Measurements from ENCODE around the gene TIPRL.
A peak's percentile ranks its signal among the peaks of the same experiment; 100 is the strongest.
"Not testable (repeated sequence)": the region's sequence is repeated elsewhere in the genome, so short reads cannot be mapped to it uniquely, and the experiment has no call there.

The TIPRL gene

DNA sequence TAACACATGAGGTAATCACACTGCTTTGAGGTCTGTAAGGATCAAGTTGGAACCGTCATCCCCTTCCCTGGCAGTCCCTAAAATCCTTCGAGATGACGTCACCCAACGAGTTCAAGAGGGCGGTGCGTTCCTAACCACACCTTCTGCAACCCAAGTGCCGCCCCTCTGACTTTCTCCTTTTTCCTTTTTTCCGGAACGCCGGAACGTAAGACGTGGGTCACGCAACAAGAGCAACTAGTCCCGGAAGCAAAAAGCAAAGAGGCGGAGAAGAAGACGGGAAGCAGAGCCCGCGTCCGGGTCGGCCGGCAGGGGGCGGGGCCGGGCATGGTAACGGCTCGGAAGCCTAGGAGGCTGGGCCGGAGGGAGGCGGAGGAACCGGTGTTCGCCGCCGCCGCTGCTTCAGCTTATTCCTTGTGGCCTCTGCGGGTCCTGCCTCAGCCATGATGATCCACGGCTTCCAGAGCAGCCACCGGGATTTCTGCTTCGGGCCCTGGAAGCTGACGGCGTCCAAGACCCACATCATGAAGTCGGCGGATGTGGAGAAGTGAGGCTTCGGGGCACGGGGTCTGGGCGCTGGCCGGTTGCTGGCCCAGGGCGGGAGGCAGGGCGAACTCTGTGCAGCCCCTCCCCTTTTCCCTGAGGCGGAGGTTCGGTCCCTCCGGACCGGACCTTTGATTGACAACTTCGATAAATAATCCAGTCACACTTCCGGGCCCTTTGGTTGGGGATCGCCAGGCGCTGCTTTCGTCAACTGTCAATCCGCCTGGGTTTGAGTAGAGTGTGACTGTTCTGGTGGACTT is at the start of gene TIPRL:
TSS of gene TIPRL (plus strand) at position 325 of the 800 bp plus-strand sequence. CDS start at position 441, 116 bp downstream.
- peak; percentile 28 for FAIRE-seq

DNA sequence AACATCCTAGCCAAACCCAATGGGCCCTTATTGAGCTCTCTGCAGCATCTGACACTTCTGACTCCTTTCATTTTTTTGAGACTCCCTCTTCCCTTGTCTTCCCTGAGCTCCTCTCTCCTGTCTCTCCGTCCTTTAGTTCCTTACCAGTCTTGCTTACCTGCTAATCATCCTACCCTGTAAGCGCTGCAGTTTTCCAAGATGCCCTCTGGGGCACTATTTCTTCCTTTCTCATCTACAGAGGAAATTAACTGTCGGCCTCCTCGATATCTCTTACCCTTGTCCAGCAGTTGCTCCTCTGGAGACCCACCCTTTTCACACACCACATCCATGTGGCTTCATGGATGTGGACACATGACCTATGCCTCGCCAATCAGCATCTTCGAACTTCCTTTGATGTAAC is 48.8 kb upstream of the TIPRL start:
- FAIRE-seq, result no peak

- FAIRE-seq, result no peak
These were observed 44.6 kb upstream of the TIPRL start for GRCh38 chr1:168134132-168134531.

- FAIRE-seq, result no peak
These were observed 44.1 kb upstream of the TIPRL start for GRCh38 chr1:168134642-168135041.

- FAIRE-seq, result no peak
These were observed 43.4 kb upstream of the TIPRL start for GRCh38 chr1:168135116-168135920.

- FAIRE-seq, result no peak
These were observed 42.6 kb upstream of the TIPRL start for GRCh38 chr1:168135921-168136708.

DNA sequence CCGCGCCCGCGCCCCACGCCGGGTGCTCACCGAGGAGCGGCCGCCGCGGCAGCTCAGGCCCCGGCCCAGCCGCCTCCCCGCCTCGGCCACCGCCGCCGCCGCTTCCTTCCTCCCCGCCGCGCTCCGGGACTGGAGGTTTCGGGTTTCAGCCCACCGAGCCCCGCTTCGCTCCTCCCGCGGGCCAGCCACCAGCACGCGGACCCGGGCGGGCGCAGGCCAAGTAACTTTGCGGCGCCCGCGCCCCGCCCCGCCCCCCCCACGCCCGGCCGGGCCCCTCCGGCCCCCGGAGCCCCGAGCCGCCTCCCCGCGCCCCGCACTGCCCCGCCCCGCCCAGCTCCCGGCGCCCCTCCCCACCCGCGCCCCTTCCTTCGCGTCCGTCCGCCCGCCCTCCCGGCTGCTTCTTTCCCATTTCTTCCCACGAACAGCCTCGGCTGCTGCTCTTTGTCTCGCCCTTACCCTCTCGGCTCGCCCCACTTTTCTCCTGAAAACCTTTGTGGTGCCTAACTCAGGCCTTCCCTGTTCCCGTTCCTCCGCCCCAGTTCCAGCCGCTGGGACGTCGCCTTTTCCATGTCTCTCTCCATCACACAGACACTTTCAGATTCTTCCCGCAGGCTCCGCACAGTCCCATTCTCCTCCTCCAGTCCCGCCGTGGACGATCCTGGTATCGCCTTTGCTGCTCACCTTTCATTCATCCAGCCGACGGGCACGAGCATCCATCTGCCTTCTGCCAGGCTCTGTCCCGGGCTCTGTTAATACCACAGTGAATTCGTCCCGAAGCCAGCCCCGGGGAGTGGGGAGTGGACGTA is 41.9 kb upstream of the TIPRL start, which contains the start of gene GPR161:
TSS of gene GPR161 (minus strand) at position 222 of the 806 bp plus-strand sequence. CDS start 32,080 bp downstream, outside the sequence.
- FAIRE-seq, result no peak

DNA sequence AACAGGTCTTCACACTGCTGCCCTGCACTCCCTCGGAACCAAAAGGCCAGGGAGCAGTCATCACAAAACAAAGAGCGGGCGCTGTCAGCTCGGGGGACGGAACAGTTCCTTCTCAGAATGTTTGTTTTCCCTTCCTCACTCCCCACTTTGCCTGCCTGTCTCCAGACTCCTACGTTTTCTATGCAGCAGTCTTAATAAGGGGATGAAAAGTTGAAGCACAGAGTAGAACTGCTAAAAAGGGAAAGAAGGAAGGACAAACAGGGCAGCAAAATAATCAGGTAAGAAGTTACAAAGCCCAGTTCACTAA is 41.3 kb upstream of the TIPRL start:
- no peak for FAIRE-seq

- no peak for FAIRE-seq
These were observed 40.6 kb upstream of the TIPRL start for GRCh38 chr1:168138134-168138533.

DNA sequence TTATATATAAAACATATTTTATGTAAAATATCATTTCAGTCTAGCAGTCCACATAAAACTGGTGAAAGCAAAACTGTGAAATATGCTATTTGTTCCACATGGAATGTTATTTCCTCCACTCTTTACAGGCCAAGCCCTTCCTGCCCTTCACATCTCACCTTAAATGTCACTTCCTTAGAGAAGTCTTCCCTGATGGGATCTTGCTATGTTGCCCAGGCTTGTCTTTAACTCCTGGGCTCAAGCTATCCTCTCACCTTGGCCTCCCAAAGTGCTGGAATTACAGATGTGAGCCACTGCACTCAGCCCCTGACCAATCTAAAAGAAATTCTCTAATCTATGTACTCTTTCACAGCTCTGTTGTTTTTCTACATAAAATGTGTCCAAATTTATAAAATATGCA is 39.7 kb upstream of the TIPRL start:
- no peak for FAIRE-seq

GRCh38 chr1:168141871-168142385 is 36.8 kb upstream of the TIPRL start:
- FAIRE-seq, result no peak

DNA sequence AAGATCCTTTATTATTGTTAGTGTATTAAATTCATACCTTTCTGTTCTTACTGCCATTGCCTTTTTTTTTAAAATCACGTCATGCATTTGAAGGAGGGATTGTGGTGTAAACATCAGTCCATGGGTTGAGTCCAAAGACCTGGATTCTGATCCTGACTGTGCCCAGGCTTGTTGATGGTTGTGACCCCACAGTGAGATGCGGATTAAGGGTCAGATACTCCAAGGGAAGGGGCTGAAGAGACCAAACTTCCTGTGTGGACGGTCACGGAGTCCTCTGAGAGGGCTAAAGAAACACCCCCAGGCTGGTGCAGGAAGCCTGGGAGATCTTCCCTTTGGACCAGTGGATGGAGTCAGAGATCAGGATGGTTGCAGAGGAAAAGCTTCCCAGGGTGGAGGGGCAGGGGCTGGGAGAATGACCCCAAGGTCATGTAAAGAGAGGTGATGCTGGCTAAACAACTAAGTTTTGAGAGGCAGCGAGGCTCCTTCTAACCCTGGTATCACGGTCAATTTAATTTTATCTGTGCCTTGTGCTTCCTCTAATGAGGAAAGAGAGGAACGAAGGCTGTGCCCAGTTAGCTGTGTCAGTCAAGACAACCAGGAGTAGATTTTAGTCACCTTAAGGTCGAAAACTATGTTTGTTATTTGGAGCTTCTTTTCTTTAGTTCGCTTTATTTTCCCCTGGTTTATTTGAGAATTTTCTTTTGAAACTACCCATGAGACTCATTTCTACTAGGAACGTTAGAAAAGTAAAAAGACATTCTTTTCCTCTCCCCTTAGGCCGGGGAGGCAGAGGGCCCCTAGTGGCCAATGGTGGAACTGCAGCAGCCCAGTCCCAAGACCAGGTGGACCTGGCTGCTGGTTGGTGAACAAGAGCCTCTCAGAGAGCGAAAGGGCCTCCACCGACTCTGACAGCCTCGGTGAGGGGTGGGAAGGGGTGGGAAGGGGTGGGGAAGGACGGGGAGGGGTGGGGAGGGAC is 33.3 kb upstream of the TIPRL start:
- FAIRE-seq, result no peak

DNA sequence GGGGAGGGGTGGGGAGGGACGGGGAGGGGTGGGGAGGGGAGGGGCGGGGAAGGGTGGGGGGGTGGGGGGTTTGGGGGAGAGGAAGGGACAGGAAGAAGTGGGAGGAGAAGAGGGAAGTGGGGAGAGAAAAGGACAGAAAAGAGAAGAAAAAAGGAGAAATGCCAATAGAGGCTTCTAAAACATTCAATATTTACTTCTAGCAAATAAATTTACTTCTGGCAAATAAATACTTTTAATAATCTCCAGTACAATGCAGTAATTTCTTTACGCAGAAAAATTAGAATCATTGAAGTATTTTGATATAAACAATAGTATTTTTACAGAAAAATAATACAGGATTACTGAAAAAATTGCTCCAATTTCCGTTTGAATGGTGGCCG is 32.6 kb upstream of the TIPRL start:
- no peak for FAIRE-seq

DNA sequence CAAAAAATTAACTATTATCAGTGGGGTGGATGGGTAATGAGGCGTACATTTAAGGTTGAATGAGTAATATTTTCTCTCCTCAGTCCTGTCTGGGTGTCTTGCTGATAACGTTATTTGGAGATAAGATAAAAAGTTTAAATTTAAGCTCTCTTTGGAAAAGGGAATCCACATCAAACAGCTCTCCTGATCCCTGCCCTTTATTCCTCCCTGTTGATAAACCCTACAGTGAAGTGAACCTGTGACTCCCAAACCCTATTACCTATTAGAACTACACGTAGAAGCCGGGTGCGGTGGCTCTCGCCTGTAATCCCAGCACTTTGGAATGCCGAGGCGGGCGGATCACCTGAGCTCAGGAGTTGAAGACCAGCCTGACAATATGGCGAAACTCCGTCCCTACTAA is 32.1 kb upstream of the TIPRL start:
- FAIRE-seq, result no peak

- FAIRE-seq, result no peak
These were observed 29.8 kb upstream of the TIPRL start for GRCh38 chr1:168148916-168149315.

DNA sequence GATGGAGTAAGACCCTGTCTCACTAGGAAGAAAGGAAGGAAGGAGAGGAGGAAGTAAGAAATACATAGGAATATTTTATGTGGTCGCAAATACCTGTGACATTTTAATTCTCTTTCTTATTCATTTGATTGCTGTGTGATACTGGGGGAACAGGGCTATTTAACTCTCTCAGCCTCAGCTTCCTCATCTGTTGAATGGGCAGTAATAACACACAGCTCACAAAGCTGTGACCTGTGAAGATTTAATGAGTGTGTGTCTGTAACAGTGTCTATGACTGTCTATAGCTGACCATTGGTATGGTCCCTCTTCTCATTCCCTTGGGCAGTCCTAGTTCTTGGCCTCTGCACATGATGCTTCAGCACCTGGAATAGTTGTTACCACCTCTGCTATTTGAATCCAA is 28.5 kb upstream of the TIPRL start:
- FAIRE-seq, result no peak

DNA sequence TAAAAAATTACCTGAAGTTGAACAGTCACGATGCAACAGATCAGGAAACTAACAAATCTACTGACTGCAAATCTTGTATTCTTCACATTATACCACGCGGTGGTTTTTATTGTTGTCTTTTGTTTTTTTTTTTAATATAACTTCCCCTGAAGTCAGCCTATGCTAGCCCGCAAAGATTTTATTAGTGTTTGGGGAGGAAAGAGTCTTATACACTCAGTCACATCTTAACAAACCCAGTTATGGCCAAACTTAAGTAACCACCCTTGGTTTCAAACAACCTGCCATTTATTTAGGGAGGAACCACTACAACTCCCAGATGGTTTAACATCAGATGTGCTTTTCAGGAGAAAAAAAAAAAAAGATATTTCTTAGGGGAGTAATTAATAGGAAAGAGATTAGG is 26.8 kb upstream of the TIPRL start:
- no peak for FAIRE-seq

DNA sequence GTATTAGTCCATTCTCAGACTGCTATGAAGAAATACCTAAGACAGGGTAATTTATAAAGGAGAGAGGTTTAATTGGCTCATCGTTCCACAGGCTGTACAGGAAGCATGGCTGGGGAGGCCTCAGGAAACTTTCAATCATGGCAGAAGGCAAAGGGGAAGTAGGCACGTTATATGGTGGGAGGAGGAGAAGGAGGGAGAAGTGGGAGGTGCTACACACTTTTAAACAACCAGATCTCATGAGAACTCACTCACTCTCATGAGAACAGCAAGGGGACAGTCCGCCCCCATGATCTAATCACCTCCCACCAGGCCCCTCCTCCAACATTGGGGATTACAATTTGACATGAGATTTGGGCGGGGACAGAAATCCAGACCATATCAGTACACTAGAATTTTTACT is 24.1 kb upstream of the TIPRL start:
- not testable (repeated sequence) for FAIRE-seq

DNA sequence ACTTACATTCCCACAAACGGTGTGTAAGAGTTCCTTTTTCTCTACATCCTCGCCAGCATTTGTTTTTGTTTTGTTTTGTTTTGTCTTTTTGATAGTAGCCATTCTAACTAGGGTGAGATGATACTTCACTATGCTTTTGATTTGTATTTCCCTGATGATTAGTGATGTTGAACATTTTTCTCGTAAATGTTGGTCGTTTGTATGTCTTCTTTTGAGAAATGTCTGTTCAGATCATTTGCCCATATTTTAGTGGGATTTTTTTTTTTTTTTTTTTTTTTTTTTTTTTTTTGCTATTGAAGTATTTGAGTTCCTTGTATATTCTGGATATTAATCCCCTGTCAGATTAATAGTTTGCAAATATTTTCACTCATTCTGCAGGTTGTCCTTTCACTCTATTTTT is 22.9 kb upstream of the TIPRL start:
- FAIRE-seq, result no peak

DNA sequence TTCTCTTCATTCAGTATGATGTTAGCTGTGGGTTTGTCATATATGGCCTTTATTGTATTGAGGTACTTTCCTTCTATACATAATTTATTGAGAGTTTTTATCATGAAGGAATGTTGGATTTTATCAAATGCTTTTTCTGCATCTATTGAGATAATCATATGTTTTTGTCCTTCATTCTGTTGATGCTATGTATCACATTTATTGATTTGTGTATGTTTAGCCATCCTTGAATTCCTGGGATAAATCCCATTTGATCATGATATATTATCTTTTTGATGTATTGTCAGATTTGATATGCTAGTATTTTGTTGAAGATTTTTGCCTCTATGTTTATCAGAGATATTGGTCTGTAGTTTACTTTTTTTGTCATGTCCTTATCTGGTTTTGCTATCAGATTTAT is 21.1 kb upstream of the TIPRL start:
- no peak for FAIRE-seq

- no peak for FAIRE-seq
These were observed 19.5 kb upstream of the TIPRL start for GRCh38 chr1:168159251-168159650.
